WTC11 (cell line): ENCODE measurements around the gene GTSE1. TPM values are rescaled to one million over a fixed set of nuclear protein-coding genes. Genes with fewer than 3 reads are reported as not detected.
A peak's percentile ranks its signal among the peaks of the same experiment; 100 is the strongest.

Source experiments
- ATF2 ChIP-seq: sonication (generic); formaldehyde crosslinking; IDR thresholded peaks from 2 replicates; pipeline ENCODE4 v1.8.1; 2022; ENCODE audit warnings: low read depth, missing genetic modification reagents, borderline replicate concordance
- CBFB ChIP-seq: sonication (generic); formaldehyde crosslinking; IDR thresholded peaks from 2 replicates; pipeline ENCODE4 v1.8.1; 2022; ENCODE audit warnings: mild to moderate bottlenecking, low read depth, missing genetic modification reagents
- CDX4 ChIP-seq: fragments of 250-450 bp; sonication (Bioruptor Pico); IDR thresholded peaks from 2 replicates; pipeline ENCODE4 v1.9.0; 2021; ENCODE audit warnings: moderate library complexity, mild to moderate bottlenecking, inconsistent platforms, borderline replicate concordance
- E2F5 ChIP-seq: sonication (generic); formaldehyde crosslinking; IDR thresholded peaks from 2 replicates; pipeline ENCODE4 v1.8.1; 2022; ENCODE audit warnings: mild to moderate bottlenecking, moderate library complexity, missing genetic modification reagents
- ELF4 ChIP-seq: sonication (generic); formaldehyde crosslinking; IDR thresholded peaks from 2 replicates; pipeline ENCODE4 v1.8.1; 2022; ENCODE audit warnings: low read depth, mild to moderate bottlenecking, moderate library complexity, missing genetic modification reagents
- EMX1 ChIP-seq: fragments of 250-450 bp; sonication (Bioruptor Pico); IDR thresholded peaks from 2 replicates; pipeline ENCODE4 v1.8.0; 2021; ENCODE audit warnings: mild to moderate bottlenecking
- FOXK1 ChIP-seq: sonication (generic); formaldehyde crosslinking; IDR thresholded peaks from 2 replicates; pipeline ENCODE4 v1.8.0; 2022; ENCODE audit warnings: mild to moderate bottlenecking, moderate library complexity, missing genetic modification reagents
- FOXP1 ChIP-seq: sonication (generic); formaldehyde crosslinking; IDR thresholded peaks from 2 replicates; pipeline ENCODE4 v1.8.0; 2022; ENCODE audit warnings: missing genetic modification reagents, mild to moderate bottlenecking, moderate library complexity, borderline replicate concordance
- GRHL2 ChIP-seq: fragments of 250-450 bp; sonication (Bioruptor Pico); IDR thresholded peaks from 2 replicates; pipeline ENCODE4 v1.8.0; 2022; ENCODE audit warnings: mild to moderate bottlenecking, moderate library complexity; ENCODE audit not compliant: insufficient replicate concordance, severe bottlenecking
- HMGXB4 ChIP-seq: sonication (generic); formaldehyde crosslinking; IDR thresholded peaks from 2 replicates; pipeline ENCODE4 v1.8.1; 2023; ENCODE audit warnings: mild to moderate bottlenecking, moderate library complexity, missing genetic modification reagents
- JAZF1 ChIP-seq: fragments of 250-450 bp; sonication (Bioruptor Pico); IDR thresholded peaks from 2 replicates; pipeline ENCODE4 v1.9.0; 2021; ENCODE audit warnings: moderate library complexity, mild to moderate bottlenecking, inconsistent platforms
- KAT7 ChIP-seq: sonication (generic); formaldehyde crosslinking; IDR thresholded peaks from 2 replicates; pipeline ENCODE4 v1.8.1; 2023; ENCODE audit warnings: missing genetic modification reagents, mild to moderate bottlenecking, borderline replicate concordance
- MYBL2 ChIP-seq: sonication (generic); formaldehyde crosslinking; IDR thresholded peaks from 2 replicates; pipeline ENCODE4 v1.8.1; 2023; ENCODE audit warnings: mild to moderate bottlenecking, moderate library complexity, missing genetic modification reagents
- NFATC4 ChIP-seq: fragments of 250-450 bp; sonication (Bioruptor Pico); IDR thresholded peaks from 2 replicates; pipeline ENCODE4 v1.9.0; 2021; ENCODE audit warnings: mild to moderate bottlenecking
- NR1H2 ChIP-seq: sonication (generic); formaldehyde crosslinking; IDR thresholded peaks from 2 replicates; pipeline ENCODE4 v1.9.0; 2021; ENCODE audit warnings: mild to moderate bottlenecking, moderate library complexity, missing genetic modification reagents
- PRDM15 ChIP-seq: sonication (generic); formaldehyde crosslinking; IDR thresholded peaks from 2 replicates; pipeline ENCODE4 v1.8.0; 2022; ENCODE audit warnings: missing genetic modification reagents
- SMAD4 ChIP-seq: sonication (generic); formaldehyde crosslinking; IDR thresholded peaks from 2 replicates; pipeline ENCODE4 v1.8.0; 2022; ENCODE audit warnings: mild to moderate bottlenecking, missing genetic modification reagents
- TEAD4 ChIP-seq: sonication (generic); formaldehyde crosslinking; IDR thresholded peaks from 2 replicates; pipeline ENCODE4 v1.8.0; 2022; ENCODE audit warnings: mild to moderate bottlenecking, missing genetic modification reagents
- USF2 ChIP-seq: sonication (generic); formaldehyde crosslinking; IDR thresholded peaks from 2 replicates; pipeline ENCODE4 v1.8.1; 2023; ENCODE audit warnings: mild to moderate bottlenecking, missing genetic modification reagents, moderate library complexity
- ZBTB21 ChIP-seq: sonication (generic); formaldehyde crosslinking; IDR thresholded peaks from 2 replicates; pipeline ENCODE4 v1.8.1; 2023; ENCODE audit warnings: mild to moderate bottlenecking, missing genetic modification reagents, borderline replicate concordance
- ZMAT4 ChIP-seq: fragments of 250-450 bp; sonication (Bioruptor Pico); IDR thresholded peaks from 2 replicates; pipeline ENCODE4 v1.9.0; 2021; ENCODE audit warnings: mild to moderate bottlenecking
- ZNF138 ChIP-seq: sonication (generic); formaldehyde crosslinking; conservative IDR thresholded peaks from 2 replicates; pipeline ENCODE4 v1.8.1; 2022; ENCODE audit warnings: mild to moderate bottlenecking, moderate library complexity, missing genetic modification reagents
- ZNF232 ChIP-seq: sonication (generic); formaldehyde crosslinking; IDR thresholded peaks from 2 replicates; pipeline ENCODE4 v1.8.0; 2022; ENCODE audit warnings: mild to moderate bottlenecking, missing genetic modification reagents
- ZNF317 ChIP-seq: sonication (generic); formaldehyde crosslinking; IDR thresholded peaks from 2 replicates; pipeline ENCODE4 v1.8.1; 2023; ENCODE audit warnings: low read depth, mild to moderate bottlenecking, moderate library complexity, missing genetic modification reagents, borderline replicate concordance
- ZNF416 ChIP-seq: fragments of 250-450 bp; sonication (Bioruptor Pico); IDR thresholded peaks from 2 replicates; pipeline ENCODE4 v1.9.0; 2021; ENCODE audit warnings: mild to moderate bottlenecking, inconsistent platforms
- ZNF423 ChIP-seq: fragments of 250-450 bp; sonication (Bioruptor Pico); IDR thresholded peaks from 2 replicates; pipeline ENCODE4 v2.1.2; 2022; ENCODE audit warnings: mild to moderate bottlenecking, moderate library complexity
- ZNF512 ChIP-seq: sonication (generic); formaldehyde crosslinking; IDR thresholded peaks from 2 replicates; pipeline ENCODE4 v1.8.1; 2022; ENCODE audit warnings: missing genetic modification reagents, borderline replicate concordance
- total RNA-seq: library from RNA; stranded (reverse); gene quantifications from 3 replicates; pipeline ENCODE4 v1.2.3, GENCODE V29; 2021

The GTSE1 gene
- total RNA-seq, 1 experiment from 2014 or later, result 56.1 TPM

GRCh38 chr22:46296257-46297150 lies at the start of gene GTSE1 (continued):
- TF ChIP-seq HMGXB4 (CRISPR knock-in tag) (peak; percentile 53; the same call in 1 of the 2 replicates), ZBTB21 (0 out of 2 replicates have a peak, but pooled peaks have one; percentile 7), EMX1 (CRISPR knock-in tag) (no peak), NR1H2 (CRISPR knock-in tag) (no peak), ZNF423 (CRISPR knock-in tag) (no peak), CBFB (no peak), ZNF416 (CRISPR knock-in tag) (no peak), ZMAT4 (no peak), ZNF317 (CRISPR knock-in tag) (no peak), CDX4 (CRISPR knock-in tag) (no peak), SMAD4 (CRISPR knock-in tag) (no peak), KAT7 (CRISPR knock-in tag) (no peak), MYBL2 (CRISPR knock-in tag) (peak; percentile 100), JAZF1 (no peak), PRDM15 (CRISPR knock-in tag) (no peak), ATF2 (CRISPR knock-in tag) (no peak), ELF4 (CRISPR knock-in tag) (0 out of 2 replicates have a peak, but pooled peaks have one; percentile 65), ZNF138 (no peak), TEAD4 (CRISPR knock-in tag) (no peak), ZNF512 (CRISPR knock-in tag) (no peak), FOXK1 (CRISPR knock-in tag) (peak; percentile 85), FOXP1 (peak; percentile 62; the same call in 1 of the 2 replicates), GRHL2 (no peak), ZNF232 (CRISPR knock-in tag) (0 out of 2 replicates have a peak, but pooled peaks have one; percentile 45), USF2 (CRISPR knock-in tag) (peak; percentile 43), E2F5 (CRISPR knock-in tag) (peak; percentile 78; the same call in 1 of the 2 replicates), NFATC4 (CRISPR knock-in tag) (no peak)
